Prostate gland (tissue), 2 donors: ENCODE data around the gene RPL9.
A peak's percentile ranks its signal among the peaks of the same experiment; 100 is the strongest.

Source experiments
- CTCF ChIP-seq, 4 experiments: fragments of 200-600 bp in 2 of 4; fragments of 450-650 bp in 2 of 4; sonication (generic) in 2 of 4; IDR thresholded peaks; 1 replicate in 3 of 4; 2 replicates in 1 of 4; pipeline ENCODE4 v1.5.1; 2016 to 2019; ENCODE audit warnings: antibody characterized with exemption in 4 of 4, mild to moderate bottlenecking in 2 of 4, moderate library complexity in 2 of 4
- POLR2A ChIP-seq: fragments of 450-650 bp; IDR thresholded peaks from one replicate; pipeline ENCODE4 v1.6.1; 2016; ENCODE audit warnings: antibody characterized with exemption, mild to moderate bottlenecking

GRCh38 chr4:39446842-39447573, 11.7 kb downstream of the RPL9 start:
- peak in 3 of 4 experiments; percentile 16 to 43 (median 23) for TF ChIP-seq CTCF (IDR thresholded peaks at IDR 0.05)
- TF ChIP-seq POLR2A = no peak
